Measurements from ENCODE around the gene PSMB4.
A peak's percentile ranks its signal among the peaks of the same experiment; 100 is the strongest.
"Not testable (repeated sequence)": the region's sequence is repeated elsewhere in the genome, so short reads cannot be mapped to it uniquely, and the experiment has no call there.

The PSMB4 gene

DNA sequence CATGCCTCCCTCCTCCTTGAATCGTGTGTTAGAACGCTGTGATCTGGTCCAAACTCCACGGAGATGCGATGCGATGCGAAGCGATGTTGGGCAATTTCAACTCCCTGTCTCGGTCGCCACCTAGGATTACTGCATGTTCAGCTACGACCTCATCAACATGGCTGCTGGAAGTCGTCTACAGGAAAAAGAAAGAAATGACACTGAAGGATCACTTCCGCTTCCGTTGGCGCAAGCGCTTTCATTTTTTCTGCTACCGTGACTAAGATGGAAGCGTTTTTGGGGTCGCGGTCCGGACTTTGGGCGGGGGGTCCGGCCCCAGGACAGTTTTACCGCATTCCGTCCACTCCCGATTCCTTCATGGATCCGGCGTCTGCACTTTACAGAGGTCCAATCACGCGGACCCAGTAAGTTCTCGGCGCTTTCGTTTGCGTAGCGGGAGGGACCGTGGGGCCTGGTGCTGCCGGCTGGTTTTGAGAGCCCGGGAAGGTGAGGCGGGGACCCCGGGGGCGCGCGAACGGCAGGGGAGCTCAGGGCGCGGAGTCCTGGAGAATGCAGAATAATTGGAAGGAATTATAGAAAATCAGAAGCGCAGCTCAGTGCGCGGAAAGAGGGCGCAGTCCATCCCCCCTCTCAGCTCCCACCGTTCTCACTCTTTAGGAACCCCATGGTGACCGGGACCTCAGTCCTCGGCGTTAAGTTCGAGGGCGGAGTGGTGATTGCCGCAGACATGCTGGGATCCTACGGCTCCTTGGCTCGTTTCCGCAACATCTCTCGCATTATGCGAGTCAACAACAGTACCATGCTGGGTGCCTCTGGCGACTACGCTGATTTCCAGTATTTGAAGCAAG lies at the start of gene PSMB4:
TSS of gene PSMB4 (plus strand) at position 250 of the 848 bp plus-strand sequence. CDS start at position 265, 15 bp downstream.
- DNase-seq (ENCODE audit: low read depth), result peak; percentile 75

DNA sequence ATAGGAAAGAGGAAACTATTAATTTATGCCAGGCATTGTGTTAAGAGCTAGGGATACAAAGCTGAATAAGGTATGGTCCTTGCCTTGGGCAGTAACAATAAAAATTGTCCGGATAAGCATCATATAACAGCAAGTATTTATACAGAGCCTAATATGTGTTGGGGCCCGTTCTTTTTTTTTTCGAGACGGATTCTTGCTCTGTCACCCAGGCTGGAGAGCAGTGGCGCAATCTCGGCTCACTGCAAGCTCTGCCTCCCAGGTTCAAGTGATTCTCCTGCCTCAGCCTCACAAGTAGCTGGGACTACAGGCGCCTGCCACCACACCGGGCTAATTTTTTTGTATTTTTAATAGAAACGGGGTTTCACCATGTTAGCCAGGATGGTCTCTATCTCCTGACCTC lies 49.0 kb upstream of the PSMB4 start:
- DNase-seq (ENCODE audit: low read depth), result not testable (repeated sequence)

DNA sequence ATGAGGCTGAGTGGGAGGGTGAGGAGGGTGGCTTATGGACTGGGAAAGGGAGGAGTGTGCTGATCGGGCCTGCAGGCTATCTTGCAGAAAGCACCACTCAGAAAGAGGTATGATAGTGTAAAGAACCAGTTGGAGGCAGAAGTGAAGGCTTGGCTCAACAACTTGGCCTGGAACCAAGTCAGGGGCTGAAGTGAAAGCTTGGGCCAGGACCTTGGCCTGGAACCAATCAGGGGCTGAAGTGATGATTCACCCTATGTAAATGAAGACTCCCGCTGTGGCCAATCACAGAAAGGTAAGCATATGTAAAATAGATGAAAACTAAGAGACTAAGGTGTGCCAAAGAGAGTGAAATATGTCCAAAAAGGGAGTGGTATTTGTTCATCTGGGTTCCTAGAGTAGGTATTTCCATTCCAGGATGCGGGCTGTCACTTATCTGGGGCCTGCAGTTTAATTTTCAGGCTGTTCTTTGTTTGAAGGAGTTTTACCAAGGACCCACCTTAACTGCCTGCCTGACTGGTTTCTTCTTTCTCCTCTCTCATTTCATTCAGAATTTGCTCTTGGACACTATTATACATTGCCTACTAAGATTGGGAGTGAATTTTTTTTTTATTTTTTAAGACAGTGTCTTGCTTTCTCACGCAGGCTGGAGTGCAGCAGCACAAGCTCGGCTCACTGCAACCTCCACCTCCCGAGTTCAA lies 47.2 kb upstream of the PSMB4 start:
- DNase-seq (ENCODE audit: low read depth), result no peak

- no peak for DNase-seq (ENCODE audit: low read depth)
Observed at GRCh38 chr1:151356696-151357095, 42.7 kb upstream of the PSMB4 start.

- no peak for DNase-seq (ENCODE audit: low read depth)
Observed at GRCh38 chr1:151361883-151362282, 37.5 kb upstream of the PSMB4 start.

- DNase-seq (ENCODE audit: low read depth), result no peak
Observed at GRCh38 chr1:151362308-151363155, 36.8 kb upstream of the PSMB4 start.

GRCh38 chr1:151364996-151365395 lies 34.4 kb upstream of the PSMB4 start:
- no peak for DNase-seq (ENCODE audit: low read depth)

DNA sequence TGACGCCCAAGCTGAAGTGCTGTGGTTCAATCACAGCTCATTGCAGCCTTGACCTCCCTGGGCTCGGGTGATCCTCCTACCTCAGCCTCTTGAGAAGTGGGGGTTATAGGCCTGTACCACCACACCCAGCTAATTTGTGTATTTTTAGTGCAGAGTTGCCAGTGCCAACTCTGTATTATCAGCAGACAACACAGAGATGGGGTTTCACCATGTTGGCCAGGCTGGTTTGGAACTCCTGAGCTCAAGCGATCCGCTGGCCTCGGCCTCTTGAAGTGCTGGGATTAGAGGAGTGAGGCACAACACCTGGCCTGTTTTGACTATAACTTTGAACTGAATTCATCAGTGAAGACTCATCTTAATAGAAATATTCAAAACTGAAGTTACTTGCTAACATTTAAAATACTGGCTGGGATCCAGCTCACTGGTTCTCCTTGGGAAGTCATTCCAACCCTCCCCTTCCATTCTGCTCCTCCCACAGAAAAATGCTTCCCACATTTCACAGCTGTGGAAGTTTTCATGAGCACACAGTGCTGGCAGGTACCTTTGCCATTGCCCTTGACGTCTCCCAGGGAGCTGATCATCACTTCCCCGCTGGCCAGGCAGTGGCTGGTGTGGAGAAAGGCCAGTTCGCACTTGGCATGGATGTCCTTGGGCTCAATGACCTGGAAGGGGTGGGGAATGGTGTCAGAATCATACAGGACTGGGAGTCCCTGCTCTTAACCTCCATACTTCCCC lies 31.5 kb upstream of the PSMB4 start:
- DNase-seq (ENCODE audit: low read depth), result no peak

GRCh38 chr1:151368393-151369301 lies 30.7 kb upstream of the PSMB4 start:
- DNase-seq (ENCODE audit: low read depth), result no peak

DNA sequence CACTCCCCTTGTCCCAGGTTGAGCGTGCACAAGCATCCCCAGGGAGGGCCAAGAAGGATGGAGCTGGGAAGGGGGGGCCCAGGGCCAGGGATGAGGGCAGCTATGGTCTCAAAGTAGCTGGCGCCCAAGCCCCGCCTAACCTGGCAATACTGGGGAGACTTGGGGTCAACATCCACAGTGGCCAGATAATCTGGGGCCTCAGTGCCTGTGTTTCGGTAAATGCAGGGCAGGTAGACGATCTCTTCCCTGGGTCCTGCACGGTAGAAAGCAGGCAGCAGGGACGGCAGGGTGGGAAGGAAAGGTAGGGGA lies 30.1 kb upstream of the PSMB4 start:
- no peak for DNase-seq (ENCODE audit: low read depth)

- DNase-seq (ENCODE audit: low read depth), result no peak
Observed at GRCh38 chr1:151369621-151370048, 29.7 kb upstream of the PSMB4 start.

DNA sequence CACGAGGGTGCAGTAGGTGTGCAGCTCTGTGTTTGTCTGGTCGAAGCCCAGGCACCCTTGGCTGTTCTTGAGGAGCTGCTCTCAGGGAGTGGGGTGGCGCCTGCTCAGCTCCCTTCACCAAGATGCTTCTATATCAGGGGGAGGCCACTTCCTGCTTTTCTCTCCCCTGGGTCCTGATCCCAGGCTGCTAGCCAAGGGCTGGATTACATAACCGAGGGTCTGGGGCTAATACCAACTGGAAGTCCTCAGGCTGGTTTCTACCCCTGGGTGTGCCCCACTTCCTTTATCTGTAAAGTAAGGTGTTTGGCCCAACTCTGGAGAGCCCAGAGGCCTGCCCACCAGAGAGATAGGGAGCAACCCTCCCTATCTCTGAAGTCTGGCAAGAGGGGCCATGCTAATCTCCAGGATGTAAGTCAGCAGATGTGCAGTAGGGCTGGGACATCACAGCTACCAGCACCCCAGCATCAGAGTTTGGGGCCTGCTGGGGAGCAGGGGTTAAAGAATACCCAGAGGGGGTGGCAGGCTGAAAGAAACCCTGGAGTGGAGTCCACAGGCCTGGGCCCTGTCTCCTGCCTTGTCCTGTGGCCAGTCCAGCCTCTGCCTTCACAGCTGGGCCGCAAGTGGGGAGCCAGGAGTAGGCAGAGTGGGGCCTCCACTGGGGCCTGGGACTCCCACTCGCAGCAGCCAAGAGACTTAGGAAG lies 29.0 kb upstream of the PSMB4 start:
- DNase-seq (ENCODE audit: low read depth), result no peak

GRCh38 chr1:151371370-151372057 lies 27.9 kb upstream of the PSMB4 start:
- DNase-seq (ENCODE audit: low read depth), result peak; percentile 36

DNA sequence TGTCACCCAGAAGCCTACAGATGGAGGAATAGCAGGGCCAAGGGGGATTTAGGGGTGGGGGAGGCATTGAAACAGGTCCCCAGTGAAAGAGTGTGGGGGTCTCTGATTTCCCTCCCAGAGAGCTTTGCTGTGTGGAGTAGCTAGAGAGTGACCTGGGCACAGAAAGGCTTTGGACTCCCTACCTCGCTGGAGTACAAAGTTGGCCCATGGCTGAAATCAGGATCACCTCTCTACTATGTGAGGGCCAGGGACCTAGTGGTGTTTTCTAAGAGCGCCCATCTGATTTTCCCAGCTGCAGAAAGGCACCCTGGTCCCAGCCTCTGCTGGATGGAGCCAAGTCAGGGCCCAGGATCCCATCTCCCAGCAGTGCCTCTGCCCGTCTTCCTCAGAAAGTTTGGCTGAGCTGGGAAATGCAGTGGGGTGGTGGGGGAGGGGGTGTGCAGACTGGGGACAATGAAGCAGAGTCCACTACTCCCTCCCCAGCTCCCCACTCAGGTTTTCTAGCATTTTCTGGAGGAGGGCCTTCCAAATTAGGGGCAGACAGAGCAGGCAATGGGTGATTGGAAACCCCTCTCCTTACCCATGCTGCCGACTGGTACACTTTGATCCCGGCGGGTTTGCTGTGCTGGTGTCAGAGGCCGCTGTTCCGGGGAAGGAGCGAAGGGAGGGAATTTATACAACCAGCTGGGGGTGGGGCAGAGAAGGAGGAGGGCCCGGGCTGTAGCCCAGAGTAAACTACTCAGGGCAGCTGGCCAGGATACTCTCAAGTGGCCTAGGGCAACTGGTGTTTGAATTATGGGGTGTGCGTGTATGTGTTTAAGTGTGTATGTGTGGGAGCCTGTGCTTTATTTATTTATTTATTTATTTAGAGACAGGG lies 27.1 kb upstream of the PSMB4 start, which contains the start of gene SELENBP1:
TSS of gene SELENBP1 (minus strand) at position 648 of the 877 bp plus-strand sequence. CDS start at position 584, 64 bp downstream.
- DNase-seq (ENCODE audit: low read depth), result peak; percentile 8

DNA sequence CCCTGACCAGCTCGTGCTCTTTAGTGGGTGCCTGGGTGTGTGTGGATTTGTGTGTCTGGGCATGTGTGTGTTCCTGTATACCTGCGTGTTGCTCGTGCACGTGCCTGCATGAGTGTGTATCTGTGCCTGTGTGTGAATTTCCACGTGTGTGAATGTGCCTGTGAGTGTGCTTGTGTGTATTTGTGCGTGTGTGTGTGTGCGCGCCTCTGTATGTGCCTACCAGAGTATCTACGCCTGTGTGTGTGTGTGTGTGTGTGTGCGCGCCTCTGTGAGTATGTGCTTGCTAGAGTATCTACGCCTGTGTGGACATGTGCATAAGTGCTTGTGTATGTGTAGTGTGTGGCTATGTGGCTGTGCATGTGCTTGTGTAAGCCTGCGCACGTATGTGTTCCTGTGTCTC lies 26.2 kb upstream of the PSMB4 start:
- no peak for DNase-seq (ENCODE audit: low read depth)

DNA sequence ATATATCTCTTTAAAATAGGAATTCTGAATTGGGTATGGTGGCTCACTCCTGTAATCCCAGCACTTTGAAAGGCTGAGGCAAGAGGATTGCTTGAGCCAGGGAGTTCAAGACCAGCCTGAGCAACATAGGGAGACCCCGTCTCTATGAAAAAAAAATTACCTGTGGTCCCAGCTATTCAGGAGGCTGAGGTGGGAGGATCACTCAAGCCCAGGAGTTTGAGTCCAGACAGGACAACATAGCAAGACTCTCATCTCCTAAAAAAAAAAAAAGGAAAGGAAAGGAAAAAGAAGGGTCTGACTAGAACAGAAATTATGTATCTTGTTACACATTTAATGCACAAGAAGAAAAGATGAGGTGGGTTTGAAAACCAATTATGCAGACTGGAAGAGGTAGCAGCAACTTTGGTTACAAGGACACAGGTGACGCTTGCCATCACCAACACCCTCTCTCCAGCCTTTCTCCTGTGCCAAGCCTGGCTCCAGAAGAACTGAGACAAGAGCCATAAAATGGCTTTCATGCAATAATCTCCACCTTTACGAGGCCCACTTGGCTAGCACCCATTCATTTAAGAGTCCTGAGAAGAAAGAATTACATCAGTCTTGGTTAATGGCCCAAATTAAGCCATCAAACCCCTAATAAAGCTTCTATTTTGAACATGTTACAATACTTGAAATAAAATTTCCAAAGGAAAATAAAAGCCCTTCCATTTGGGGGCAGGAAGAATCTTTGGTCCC lies 22.1 kb upstream of the PSMB4 start:
- no peak for DNase-seq (ENCODE audit: low read depth)

- no peak for DNase-seq (ENCODE audit: low read depth)
Observed at GRCh38 chr1:151384584-151384983, 14.8 kb upstream of the PSMB4 start.

- DNase-seq (ENCODE audit: low read depth), result no peak
Observed at GRCh38 chr1:151386002-151386401, 13.4 kb upstream of the PSMB4 start.

All from HS-27A (cell line).